ENCODE data around the gene PCGF1. TPM values are rescaled to one million over a fixed set of nuclear protein-coding genes. Genes with fewer than 3 reads are reported as not detected.

PCGF1 gene
- total RNA-seq = 8.5 and 15.8 TPM in 2 replicates

GRCh38 chr2:74507145-74507925 is at the start of gene PCGF1:
Gene PCGF1, minus strand, starts transcription at chr2:74507695. Its CDS starts 27 bp downstream, at chr2:74507668.

GRCh38 chr2:74553892-74554819 is 46.7 kb upstream of the PCGF1 start, which contains the start of the genes DOK1 and LOXL3:
Gene DOK1, plus strand, starts transcription at chr2:74554720. Its CDS starts 35 bp downstream, at chr2:74554755.
Gene LOXL3, minus strand, starts transcription at chr2:74553942. Its CDS starts 1,308 bp downstream, at chr2:74552634.

GRCh38 chr2:74529357-74530238 is 22.1 kb upstream of the PCGF1 start, which contains the start of the genes AUP1 and HTRA2:
Gene AUP1, minus strand, starts transcription at chr2:74529706. Its CDS starts 77 bp downstream, at chr2:74529629.
Gene HTRA2, plus strand, starts transcription at chr2:74529933. Its CDS starts 74 bp downstream, at chr2:74530007.

GRCh38 chr2:74525717-74526648 is 18.5 kb upstream of the PCGF1 start, which contains the start of gene DQX1:
Gene DQX1, minus strand, starts transcription at chr2:74526231. Its CDS starts 502 bp downstream, at chr2:74525729.

GRCh38 chr2:74514368-74515270 is 7.1 kb upstream of the PCGF1 start, which contains the start of gene TLX2:
Gene TLX2, plus strand, starts transcription at chr2:74514450. Its CDS starts 357 bp downstream, at chr2:74514807.

GRCh38 chr2:74499267-74499939 is 8.1 kb downstream of the PCGF1 start, which contains the start of gene LBX2:
Gene LBX2, minus strand, starts transcription at chr2:74499603. Its CDS starts 66 bp downstream, at chr2:74499537.

GRCh38 chr2:74482801-74483674 is 24.5 kb downstream of the PCGF1 start, which contains the start of the genes CCDC142 and TTC31:
Gene CCDC142, minus strand, starts transcription at chr2:74482998. Its CDS starts 161 bp downstream, at chr2:74482837.
Gene TTC31, plus strand, starts transcription at chr2:74483081. Its CDS starts 15 bp downstream, at chr2:74483096.

GRCh38 chr2:74472086-74472944 is 35.2 kb downstream of the PCGF1 start, which contains the start of gene MRPL53:
Gene MRPL53, minus strand, starts transcription at chr2:74472680. Its CDS starts 20 bp downstream, at chr2:74472660.

GRCh38 chr2:74458132-74458937 is 49.2 kb downstream of the PCGF1 start, which contains the start of gene WBP1:
Gene WBP1, plus strand, starts transcription at chr2:74458438. Its CDS starts 165 bp downstream, at chr2:74458603.

Other genes starting within 250 kb of the PCGF1 start
- gene SLC4A5, start 164.3 kb downstream of the PCGF1 start, total RNA-seq = under 0.01 and 0.48 TPM in 2 replicates
- gene DCTN1, start 127.4 kb downstream of the PCGF1 start, total RNA-seq = 78.5 and 104 TPM in 2 replicates
- gene C2orf81, start 86.1 kb downstream of the PCGF1 start, total RNA-seq = 0.72 and 2.1 TPM in 2 replicates
- gene WDR54, start 86.0 kb downstream of the PCGF1 start, total RNA-seq = 64.2 and 88.8 TPM in 2 replicates
- gene RTKN, start 65.8 kb downstream of the PCGF1 start, total RNA-seq = 15.1 and 15.7 TPM in 2 replicates
- 15.9 and 23.9 TPM in 2 replicates for gene INO80B, start 52.6 kb downstream of the PCGF1 start, total RNA-seq
- 87.9 and 88.0 TPM in 2 replicates for gene WBP1, start 49.3 kb downstream of the PCGF1 start, total RNA-seq
- gene MOGS, start 42.3 kb downstream of the PCGF1 start, total RNA-seq = 101 and 103 TPM in 2 replicates
- gene MRPL53, start 35.0 kb downstream of the PCGF1 start, total RNA-seq = 44.1 and 49.9 TPM in 2 replicates
- gene CCDC142, start 24.7 kb downstream of the PCGF1 start, total RNA-seq = 8.4 and 9.8 TPM in 2 replicates
- gene TTC31, start 24.6 kb downstream of the PCGF1 start, total RNA-seq = 13.1 and 31.8 TPM in 2 replicates
- gene LBX2, start 8.1 kb downstream of the PCGF1 start, total RNA-seq = 0.64 and 3.1 TPM in 2 replicates
- gene TLX2, start 6.8 kb upstream of the PCGF1 start, total RNA-seq = not detected in 2 replicates
- gene DQX1, start 18.5 kb upstream of the PCGF1 start, total RNA-seq = 0.39 TPM in 1 of 2 replicates, not detected in the other
- gene AUP1, start 22.0 kb upstream of the PCGF1 start, total RNA-seq = 73.7 and 74.2 TPM in 2 replicates
- 25.6 and 28.8 TPM in 2 replicates for gene HTRA2, start 22.2 kb upstream of the PCGF1 start, total RNA-seq
- gene LOXL3, start 46.2 kb upstream of the PCGF1 start, total RNA-seq = 18.6 and 25.8 TPM in 2 replicates
- 11.8 and 16.9 TPM in 2 replicates for gene DOK1, start 47.0 kb upstream of the PCGF1 start, total RNA-seq
- not detected in 2 replicates for gene M1AP, start 140.6 kb upstream of the PCGF1 start, total RNA-seq
- 1.4 and 4.5 TPM in 2 replicates for gene SEMA4F, start 146.6 kb upstream of the PCGF1 start, total RNA-seq